GM21526 (cell line): ENCODE data around the gene AMN1.

ENCODE experiments used
- ATAC-seq: cut with Tn5 transposase; IDR thresholded peaks from one replicate; pipeline ENCODE4 v1.9.1; 2021; ENCODE audit warnings: moderate library complexity; ENCODE audit not compliant: unreplicated experiment, low FRiP score

AMN1 gene

GRCh38 chr12:31633464-31633863, 95.4 kb downstream of the AMN1 start:
- no peak for ATAC-seq

DNA sequence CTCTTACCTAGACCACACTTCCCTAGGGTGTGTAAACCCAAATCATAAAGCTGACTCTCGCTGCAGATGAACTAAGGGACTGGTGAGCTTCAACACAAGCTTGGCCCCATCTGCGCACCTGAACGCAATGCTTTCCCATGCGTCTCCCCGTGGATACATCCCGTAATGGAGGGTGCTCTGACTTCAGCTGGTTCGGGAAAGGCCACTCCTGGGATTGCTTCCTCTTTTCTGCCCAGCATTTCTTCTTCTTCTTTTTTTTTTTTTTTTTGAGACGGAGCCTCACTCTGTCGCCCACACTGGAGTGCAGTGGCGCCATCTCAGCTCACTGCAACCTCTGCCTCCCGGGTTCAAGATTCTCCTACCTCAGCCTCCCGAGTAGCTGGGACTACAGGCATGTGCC, 97.0 kb downstream of the AMN1 start:
- ATAC-seq = no peak

DNA sequence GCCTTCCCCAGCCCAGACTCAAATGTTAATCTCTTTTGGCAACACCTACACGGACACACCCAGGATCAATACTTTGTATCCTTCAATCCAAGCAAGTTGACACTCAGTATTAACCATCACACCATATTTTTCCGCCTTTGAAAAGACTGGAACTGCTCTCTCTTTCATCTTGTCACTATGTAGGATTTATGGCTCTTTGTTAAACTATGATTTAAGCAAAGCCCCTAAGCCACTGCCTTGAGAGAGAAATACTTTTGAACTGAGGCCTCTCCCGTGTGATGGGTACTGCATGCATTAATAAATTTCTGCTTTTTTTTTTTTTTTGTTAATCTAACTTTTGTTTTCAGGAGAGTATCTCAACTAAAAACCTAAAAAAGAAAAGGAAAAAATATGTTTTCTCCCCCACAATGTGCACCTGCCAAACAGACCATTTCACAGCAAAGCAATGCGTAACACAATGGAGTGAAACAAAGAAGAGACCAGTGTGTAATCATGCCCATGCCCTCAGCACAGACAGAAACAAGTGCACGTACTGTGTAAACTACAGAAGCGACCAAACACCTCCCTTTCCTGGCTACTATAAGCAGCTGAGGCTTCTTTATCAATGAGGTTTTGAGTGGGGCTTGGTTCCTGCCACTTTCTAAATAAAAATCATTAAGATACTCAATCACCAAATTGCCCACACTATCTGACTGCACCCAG, 97.6 kb downstream of the AMN1 start:
- no peak for ATAC-seq

- ATAC-seq = no peak
Observed at GRCh38 chr12:31629756-31630732, 98.8 kb downstream of the AMN1 start.

GRCh38 chr12:31627456-31628054, 101.3 kb downstream of the AMN1 start:
- ATAC-seq = no peak

GRCh38 chr12:31626270-31626995, 102.4 kb downstream of the AMN1 start:
- ATAC-seq = no peak

DNA sequence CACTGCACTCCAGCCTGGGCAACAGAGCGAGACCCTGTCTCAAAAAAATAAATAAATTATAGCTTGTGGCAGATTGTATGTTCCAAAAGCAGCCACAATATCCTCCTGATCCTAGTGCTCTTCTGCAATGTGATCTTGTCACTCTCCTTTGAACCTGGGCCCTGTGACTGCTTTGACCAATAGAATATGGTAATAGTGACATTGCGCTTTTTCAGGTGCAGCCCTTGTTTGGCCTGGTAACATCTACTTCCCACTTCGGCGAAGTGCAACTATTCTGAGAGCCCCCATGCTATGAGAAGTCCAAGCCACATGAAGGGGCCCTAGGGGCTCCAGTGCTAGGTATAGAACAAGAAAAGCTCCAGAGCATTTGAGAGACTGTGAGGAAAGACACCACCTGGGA, 106.8 kb downstream of the AMN1 start:
- ATAC-seq = no peak
